CD4-positive, alpha-beta T cell treated with Interleukin-1 beta for 1 hour (primary cell): ENCODE measurements around the gene KLHL17.

Source experiments
- DNase-seq, 2 donors: peaks; one replicate each; pipeline ENCODE4 v3.0.0-alpha.2; 2020 to 2022

KLHL17 gene

GRCh38 chr1:960363-961131 is at the start of gene KLHL17:
Gene KLHL17 (plus strand): TSS chr1:960584. CDS start chr1:960694, 110 bp downstream.
- peak; percentile 74 to 82 for DNase-seq

DNA sequence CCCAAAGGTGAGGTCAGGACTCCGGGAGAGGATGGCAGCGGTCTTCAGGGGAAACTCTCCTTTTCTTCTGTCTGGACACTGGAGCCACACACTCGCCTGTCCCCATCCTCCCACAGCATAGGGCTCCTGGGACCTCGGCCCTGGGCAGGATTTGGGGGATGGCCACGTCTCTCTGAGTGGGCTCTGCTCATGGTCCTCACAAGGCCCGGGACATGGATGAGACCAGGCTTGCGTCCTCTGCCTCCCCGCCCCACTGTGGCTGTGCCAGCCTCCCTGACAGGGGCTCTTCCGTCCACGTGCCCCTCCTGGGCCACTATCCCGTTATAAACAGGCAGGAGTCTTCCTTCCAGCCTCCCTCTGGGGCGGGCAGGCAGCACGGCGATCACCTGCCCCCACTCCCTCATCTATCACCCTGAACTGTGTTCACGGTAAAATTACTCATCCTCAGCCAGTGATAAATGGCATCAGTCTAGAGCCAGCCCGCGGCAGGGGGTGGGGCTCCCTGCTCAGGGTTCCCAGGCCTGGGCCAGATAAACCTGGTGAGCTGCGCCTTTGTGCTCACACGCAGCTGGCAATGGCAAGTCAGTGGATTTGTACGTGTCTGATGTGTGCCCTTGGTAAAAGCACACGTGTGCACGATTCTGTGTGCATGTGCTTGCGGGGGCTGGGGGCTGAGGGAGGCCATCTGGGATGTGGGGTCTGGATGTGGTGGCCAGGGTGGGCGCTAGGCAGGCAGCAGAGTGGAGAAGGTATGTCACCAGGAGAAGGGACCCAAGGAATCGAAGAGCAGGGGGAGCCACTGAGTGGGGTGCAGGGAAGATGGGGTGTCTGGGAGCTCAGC is 49.3 kb upstream of the KLHL17 start:
- DNase-seq = no peak

DNA sequence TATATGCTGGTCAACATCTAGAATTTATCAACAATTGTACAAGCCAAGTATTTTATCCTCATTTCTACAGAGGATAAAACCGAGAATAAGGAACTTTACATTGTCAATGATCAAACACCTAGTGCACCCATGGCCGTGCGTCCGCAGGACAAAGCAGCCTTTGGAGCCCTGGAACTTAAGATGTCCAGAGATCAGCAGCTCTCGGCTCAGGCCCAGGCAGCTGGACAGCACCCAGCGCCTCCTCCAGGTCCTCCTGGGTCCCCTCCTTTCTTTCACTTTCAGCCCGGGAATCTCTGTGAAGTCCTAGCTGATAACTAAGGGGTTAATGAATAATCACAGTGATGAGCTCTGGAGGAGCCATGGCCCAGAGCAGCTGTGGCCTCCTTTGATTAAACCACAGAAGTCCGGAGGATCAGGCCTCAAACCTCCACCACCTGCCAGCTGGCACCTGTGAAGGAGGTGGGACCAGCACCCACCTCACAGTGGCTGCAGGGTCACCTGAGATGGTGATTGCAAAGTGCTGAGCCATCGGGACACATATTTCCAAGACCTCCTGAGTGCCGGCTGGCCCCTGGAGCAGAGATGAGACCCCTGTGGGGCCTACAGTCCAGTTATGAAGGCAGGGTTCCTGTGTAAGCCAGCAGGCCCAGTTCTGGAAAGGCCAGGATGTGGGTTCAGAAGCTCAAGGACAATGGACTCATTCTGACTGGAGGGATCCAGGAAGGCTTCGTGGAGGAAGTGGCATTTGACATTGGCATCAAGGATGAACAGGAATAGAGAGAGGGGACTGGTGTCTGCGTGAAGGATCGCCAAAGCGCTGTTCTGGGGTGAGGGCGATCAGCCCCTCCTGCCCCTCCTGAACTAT is 48.3 kb upstream of the KLHL17 start:
- no peak for DNase-seq

DNA sequence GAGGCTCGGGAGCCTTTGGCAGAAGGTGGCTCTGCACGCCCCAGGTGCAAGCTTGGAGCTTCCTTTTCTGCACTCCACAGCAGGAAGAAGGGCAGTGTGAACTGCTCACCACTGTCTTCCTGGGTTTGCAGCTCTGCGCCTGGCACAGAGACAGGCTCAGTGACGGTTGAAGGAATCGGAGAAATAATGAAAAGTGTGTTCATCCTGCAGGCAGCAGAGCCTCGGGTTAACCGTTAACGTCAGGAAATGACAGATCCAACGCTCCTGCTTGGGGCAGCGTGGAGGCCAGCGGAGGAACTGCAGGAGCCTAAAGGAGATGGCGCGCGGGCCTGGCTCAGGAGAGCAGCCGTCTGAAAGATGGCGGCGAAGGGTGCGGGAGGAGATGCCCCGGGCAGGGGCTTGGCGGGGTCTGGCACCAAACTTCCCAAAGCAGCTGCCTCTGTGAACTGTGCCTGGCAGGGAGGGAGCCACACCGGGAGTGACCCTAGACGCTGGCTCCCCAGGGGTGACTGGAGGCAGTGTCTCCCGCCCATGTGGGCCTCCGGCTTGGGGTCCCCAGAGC is 47.6 kb upstream of the KLHL17 start:
- no peak for DNase-seq

DNA sequence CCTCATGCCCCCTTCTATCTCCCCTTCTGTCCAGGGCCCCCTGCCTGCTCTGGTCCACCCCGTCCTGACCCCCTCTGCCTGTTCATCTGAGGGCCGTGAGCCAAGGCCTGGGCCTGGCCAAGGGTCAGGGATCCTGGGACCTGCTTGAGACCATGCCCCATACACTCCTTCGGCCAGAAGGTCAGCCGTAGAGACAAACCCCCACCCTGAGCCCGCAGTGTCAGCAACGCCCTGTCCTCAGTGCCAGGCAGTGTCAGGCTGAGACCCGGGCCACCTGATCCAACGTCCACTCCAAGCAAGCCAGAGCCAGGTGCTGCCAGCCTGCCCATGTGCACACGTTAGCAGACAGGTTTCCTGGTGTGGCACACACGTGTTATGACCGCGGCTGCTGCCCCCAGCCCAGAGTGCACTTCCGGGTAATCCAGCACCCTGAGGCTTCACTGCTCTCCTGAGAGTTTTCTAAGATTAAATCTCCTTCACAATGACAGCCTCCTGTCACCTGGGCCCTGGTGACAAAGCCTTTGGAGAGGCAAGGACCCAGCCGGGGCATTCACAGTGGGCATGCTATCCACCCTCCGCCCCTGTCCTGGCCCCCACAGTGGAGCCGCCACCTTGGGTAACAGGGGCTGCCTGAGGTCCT is 46.8 kb upstream of the KLHL17 start:
- no peak for DNase-seq

DNA sequence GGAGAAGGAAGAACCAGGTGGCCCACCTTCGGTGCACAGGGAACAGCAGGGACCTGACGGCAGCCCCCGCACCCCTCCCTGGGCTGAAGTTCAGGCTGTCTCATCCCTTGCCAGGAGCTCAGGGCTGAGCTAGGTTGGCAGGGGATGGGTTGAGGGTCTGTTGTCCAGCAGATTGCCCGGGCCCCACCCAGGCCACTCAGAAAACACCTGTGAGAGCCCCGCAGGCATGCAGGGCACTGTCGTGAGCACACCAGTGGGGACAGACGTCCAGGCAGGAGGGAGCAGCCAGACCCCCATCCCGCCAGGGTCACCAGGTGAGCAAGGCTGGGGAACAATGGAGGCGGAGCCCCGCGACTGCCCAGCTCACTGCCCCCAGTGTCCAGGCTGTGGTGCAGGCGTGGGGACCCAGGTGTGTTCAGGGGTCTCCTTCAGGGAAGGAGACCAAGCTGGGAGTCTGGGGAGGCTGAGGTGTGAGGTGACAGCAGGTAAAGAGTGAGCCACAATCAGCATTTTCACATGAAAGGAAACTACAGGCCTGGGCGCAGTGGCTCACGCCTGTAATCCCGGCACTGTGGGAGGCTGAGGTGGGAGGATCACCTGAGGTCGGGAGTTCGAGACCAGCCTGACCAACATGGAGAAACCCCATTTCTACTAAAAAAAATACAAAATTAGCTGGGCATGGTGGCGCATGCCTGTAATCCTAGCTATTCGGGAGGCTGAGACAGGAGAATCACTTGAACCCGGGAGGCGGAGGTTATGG is 46.1 kb upstream of the KLHL17 start:
- no peak for DNase-seq

- DNase-seq = no peak
Observed at GRCh38 chr1:914891-915280, 45.5 kb upstream of the KLHL17 start.

DNA sequence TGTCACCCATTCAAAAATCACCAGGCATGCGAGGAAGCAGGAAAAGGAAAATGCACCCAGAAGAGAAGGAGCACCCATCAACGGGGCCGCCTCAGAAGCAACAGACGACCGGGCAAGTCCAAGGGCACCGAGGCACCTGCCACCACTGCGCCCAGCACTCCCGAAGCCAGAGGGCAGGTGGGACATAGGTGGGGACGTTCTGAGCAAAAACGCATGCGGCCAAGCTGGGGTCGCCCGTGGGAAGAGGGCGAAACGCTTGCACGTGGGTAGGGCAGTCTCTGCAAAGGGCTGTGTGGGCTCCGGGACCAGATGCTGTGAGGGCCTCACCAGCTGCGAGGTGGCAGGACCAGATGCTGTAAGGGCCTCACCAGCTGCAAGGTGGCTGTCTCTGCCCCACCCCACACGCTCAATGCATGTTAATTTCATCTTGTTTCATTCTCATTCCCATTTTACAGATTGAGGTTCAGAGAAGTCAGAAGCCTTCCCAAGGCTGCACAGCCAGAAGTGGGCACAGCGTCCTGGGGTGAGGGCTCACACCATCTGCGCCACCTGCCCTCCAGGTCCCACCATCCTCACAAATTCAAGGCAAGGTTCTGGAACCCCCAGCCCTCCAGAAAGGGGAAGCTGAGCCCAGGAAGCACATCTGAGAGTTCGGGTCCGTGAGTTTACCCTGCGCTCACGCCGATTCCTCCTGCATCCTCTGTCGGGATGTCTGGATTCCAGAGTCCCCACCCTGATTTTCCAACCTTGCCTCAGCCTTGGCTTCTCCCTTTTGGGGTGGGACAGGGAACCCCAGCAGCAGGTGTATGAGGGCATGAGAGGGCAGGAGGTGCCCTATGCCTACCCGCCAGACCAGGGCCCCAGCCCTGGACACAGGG is 44.9 kb upstream of the KLHL17 start:
- no peak for DNase-seq

GRCh38 chr1:916173-917075 is 44.0 kb upstream of the KLHL17 start:
- no peak for DNase-seq

GRCh38 chr1:917076-917459 is 43.3 kb upstream of the KLHL17 start:
- DNase-seq = no peak

DNA sequence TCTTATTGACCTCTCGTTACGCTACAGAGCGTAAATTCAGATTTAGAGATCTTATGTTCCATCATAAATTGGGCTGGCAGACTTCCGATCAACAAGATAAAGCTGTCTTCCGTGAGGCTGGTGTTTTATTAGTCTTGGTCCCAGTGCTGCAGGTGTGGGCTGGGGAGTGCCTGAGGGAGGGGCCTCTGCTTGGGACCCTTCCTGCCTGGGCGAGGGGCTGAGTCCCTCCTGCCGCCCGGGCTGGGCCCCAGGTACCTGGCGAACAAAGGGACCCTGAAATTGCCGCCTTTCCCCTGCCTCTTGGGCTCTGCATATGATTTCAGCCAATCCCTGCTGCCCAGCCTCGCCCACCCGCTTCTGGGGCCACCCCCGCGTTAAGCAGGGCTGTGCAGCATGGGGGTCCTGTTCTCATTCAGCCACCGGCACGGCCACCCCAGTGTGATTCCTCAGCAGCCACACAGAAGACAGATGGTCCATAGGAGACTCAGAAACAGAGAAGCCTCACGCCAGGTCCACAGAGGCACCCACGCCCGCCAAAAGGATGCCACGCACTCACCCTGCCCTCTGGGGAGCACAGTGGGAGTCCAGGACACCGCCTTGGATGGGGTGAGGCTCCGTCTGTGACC is 42.8 kb upstream of the KLHL17 start:
- DNase-seq = no peak

DNA sequence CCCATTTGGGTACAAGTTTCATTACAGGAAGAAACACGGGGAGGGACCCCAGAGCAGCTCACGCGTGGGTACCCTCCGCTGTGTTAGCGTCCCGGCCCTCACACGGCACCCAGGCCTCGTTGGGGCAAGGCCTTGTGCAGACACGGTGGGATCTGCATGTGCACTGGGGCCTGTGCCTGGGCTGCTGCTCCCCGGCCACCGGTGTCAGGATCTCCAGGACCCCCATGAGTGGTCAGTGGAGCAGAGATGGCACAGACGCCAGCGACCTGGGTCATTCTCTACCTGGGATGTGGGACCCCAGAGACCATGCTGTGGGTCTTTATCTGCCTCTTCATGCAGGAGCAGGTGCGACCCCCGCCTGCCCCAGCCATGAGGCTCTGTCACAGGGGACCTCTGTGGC is 42.0 kb upstream of the KLHL17 start:
- DNase-seq = no peak

- no peak for DNase-seq
Observed at GRCh38 chr1:918843-919242, 41.5 kb upstream of the KLHL17 start.

GRCh38 chr1:919271-919872 is 41.0 kb upstream of the KLHL17 start:
- no peak for DNase-seq

DNA sequence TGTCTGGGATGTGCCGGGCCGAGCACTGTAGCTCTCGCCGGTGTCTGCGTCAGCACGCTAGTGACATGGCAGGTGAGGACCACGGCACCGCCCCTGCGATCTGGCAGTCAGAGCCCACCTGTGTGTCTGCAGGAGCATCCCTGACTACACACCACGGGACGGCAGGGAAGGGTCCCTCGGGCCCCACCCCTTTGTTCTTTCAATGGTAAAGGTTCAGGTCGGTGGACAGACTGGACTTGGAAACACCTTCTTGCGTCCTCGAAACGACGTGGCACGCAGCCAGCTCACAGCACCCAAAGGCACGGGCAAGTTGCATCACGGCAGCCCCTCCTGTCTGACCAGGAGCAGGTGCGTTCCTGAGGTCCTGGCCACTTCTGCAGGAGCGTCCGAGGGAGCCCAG is 40.4 kb upstream of the KLHL17 start:
- no peak for DNase-seq

DNA sequence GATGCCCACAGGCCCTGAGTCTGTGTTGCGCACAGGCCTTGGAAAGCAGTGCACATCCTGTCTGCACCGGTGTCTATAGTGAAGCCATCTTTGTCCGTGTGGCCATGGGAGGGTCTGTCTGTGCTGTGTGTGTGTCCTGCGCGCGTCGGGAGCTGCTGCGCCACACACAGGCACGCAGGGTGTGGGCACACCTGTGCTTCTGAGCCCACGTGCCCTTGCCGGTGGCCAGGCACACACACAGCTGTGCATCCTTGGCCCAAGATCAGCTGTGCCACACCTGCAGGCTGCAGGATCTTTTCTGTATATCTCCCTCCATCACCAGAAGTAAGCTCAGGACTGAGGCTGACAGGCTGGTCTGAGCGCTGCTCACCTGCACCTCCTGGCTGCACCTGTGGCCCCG is 39.9 kb upstream of the KLHL17 start:
- DNase-seq = no peak

DNA sequence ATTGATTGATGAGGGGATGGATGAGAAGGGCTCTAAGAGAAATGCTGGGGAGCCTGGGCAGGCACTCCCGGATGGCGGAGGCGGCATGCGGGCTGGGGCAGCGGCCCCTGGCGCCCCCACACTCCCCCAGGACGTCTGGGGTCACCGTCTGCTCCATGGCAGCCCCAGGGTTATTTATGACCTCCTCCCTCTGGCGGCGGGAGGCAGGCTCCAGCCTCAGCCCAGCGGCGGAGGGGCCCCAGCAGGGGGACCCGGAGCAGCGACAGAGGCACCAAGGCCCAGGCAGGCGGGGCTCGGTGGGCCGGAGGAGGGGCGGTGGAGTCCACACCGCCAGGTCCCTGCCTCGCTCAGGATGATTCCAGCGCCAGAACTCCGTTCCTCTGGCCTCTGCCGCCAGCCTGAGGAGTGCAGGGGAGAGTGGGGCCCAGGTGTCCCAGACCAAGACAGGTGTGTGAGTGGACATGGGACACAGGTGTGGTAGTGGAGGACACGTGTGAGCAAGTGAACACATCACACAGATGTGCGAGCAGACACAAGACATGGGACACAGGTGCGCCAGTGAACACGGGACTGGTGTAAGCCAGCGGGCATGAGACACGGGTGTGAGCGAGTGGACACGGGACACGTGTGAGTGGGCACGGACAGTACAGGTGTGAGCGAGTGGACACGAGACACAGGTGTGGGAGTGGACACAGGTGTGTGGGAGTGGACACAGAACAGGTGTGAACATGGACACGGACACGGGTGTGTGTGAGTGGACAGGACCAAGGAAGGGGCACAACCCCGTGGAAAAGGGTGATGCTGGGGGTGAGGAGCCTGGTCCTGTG is 39.2 kb upstream of the KLHL17 start:
- DNase-seq = peak; percentile 28 to 44
